HCT116 (cell line): ENCODE data around the gene C1orf141. TPM values are rescaled to one million over a fixed set of nuclear protein-coding genes. Genes with fewer than 3 reads are reported as not detected.

Source experiments
- ATAC-seq: fragments of 200-7000 bp; cut with Tn5 transposase; 2 replicates; pipeline ENCODE4 v1.9.1; 2020; ENCODE audit warnings: mild to moderate bottlenecking, moderate library complexity
- BruUV-seq: library from RNA; stranded (reverse); fragments of 400-500 nt; replicated peaks from 2 replicates; lab custom pipeline; 2021; lab: Mats Ljungman, UMichigan
- CTCF ChIA-PET: fragments of 300-600 bp; sonication (Branson Sonifier 250); formaldehyde crosslinking; loops from one replicate; lab custom pipeline; 2021; ENCODE audit warnings: antibody characterized with exemption; lab: Charles Lee
- POLR2A ChIA-PET: fragments of 300-600, 350-600 bp; sonication (Branson Sonifier 250); formaldehyde crosslinking; loops from one replicate; lab custom pipeline; 2021; ENCODE audit warnings: antibody characterized with exemption; lab: Charles Lee
- RAD21 ChIA-PET, 2 experiments: fragments of 300-600 bp; sonication (Branson Sonifier 250); formaldehyde crosslinking; loops; one replicate each; lab custom pipeline; 2023; ENCODE audit warnings: low total read pairs in 2 of 2; ENCODE audit not compliant: uncharacterized antibody in 2 of 2, unreplicated experiment in 2 of 2, low non-redundant PET in 1 of 2; lab: Charles Lee
- DNase-seq: peaks from one replicate; pipeline ENCODE4 v3.0.0-alpha.2; 2010; ENCODE audit warnings: low read depth, low spot score
- H2AFZ ChIP-seq: fragments of 200-600 bp; shearing (Covaris generic), sonication (generic); 2 replicates; pipeline ENCODE4 v1.6.1; 2017; ENCODE audit warnings: low read depth, mixed run types, mixed read lengths, antibody characterized with exemption, low read length; ENCODE audit not compliant: poor library complexity, severe bottlenecking
- H3K27ac ChIP-seq: 2 replicates; pipeline ENCODE4 v1.5.1; 2012; ENCODE audit warnings: low read depth, low read length
- H3K27me3 ChIP-seq: fragments of 200-600 bp; sonication (generic); 2 replicates; pipeline ENCODE4 v1.6.1; 2016; ENCODE audit warnings: mixed run types, low read length, mixed read lengths; ENCODE audit not compliant: insufficient read depth
- H3K36me3 ChIP-seq, 2 experiments: fragments of 200-500 bp in 1 of 2; fragments of 200-600 bp in 1 of 2; sonication (Bioruptor generic) in 1 of 2; sonication (generic) in 1 of 2; 2 replicates each; pipeline versions ENCODE4 v1.5.1 to v1.6.1; 2014 to 2016; ENCODE audit warnings: low read length in 2 of 2, inconsistent platforms in 1 of 2, mixed read lengths in 1 of 2, mixed run types in 1 of 2; ENCODE audit not compliant: insufficient read depth in 2 of 2, control insufficient read depth in 1 of 2
- H3K4me1 ChIP-seq, 2 experiments: fragments of 200-600 bp in 1 of 2; sonication (generic) in 1 of 2; 2 replicates each; pipeline versions ENCODE4 v1.5.1 to v1.6.1; 2012 to 2017; ENCODE audit warnings: low read length in 2 of 2, inconsistent platforms in 1 of 2, mild to moderate bottlenecking in 1 of 2, mixed read lengths in 1 of 2, mixed run types in 1 of 2, moderate library complexity in 1 of 2; ENCODE audit not compliant: insufficient read depth in 2 of 2, control insufficient read depth in 1 of 2
- H3K4me2 ChIP-seq: fragments of 200-600 bp; sonication (generic); 2 replicates; pipeline ENCODE4 v1.6.1; 2017; ENCODE audit warnings: mixed run types, low read length, mixed read lengths
- H3K4me3 ChIP-seq, 2 experiments: fragments of 200-600 bp in 1 of 2; sonication (generic) in 1 of 2; replicated peaks in 1 of 2; 2 replicates each; pipeline ENCODE4 v1.5.1; 2011 to 2016; ENCODE audit warnings: low read length in 2 of 2, control low read depth in 1 of 2, low read depth in 1 of 2, mild to moderate bottlenecking in 1 of 2, mixed read lengths in 1 of 2, mixed run types in 1 of 2
- H3K79me2 ChIP-seq: fragments of 200-600 bp; sonication (generic); 2 replicates; pipeline ENCODE4 v1.6.1; 2017; ENCODE audit warnings: mild to moderate bottlenecking, mixed run types, low read length, moderate library complexity, mixed read lengths; ENCODE audit not compliant: insufficient read depth
- H3K9ac ChIP-seq: fragments of 200-600 bp; sonication (generic); 2 replicates; pipeline ENCODE4 v1.6.1; 2016; ENCODE audit warnings: low read length, mixed read lengths
- H3K9me2 ChIP-seq: fragments of 200-600 bp; sonication (generic), shearing (Covaris generic); 2 replicates; pipeline ENCODE4 v1.6.1; 2017; ENCODE audit warnings: mixed run types, mild to moderate bottlenecking, moderate library complexity; ENCODE audit not compliant: insufficient read depth
- H3K9me3 ChIP-seq, 2 experiments: fragments of 200-500 bp in 1 of 2; fragments of 200-600 bp in 1 of 2; sonication (Bioruptor generic) in 1 of 2; sonication (generic) in 1 of 2; 2 replicates each; pipeline ENCODE4 v1.6.1; 2014 to 2017; ENCODE audit warnings: low read length in 2 of 2, mixed read lengths in 2 of 2, inconsistent platforms in 1 of 2, low read depth in 1 of 2, mild to moderate bottlenecking in 1 of 2, mixed run types in 1 of 2, moderate library complexity in 1 of 2; ENCODE audit not compliant: control insufficient read depth in 1 of 2, insufficient read depth in 1 of 2
- H4K20me1 ChIP-seq: fragments of 200-600 bp; sonication (generic), shearing (Covaris generic); 2 replicates; pipeline ENCODE4 v1.6.1; 2017; ENCODE audit warnings: mixed run types, mild to moderate bottlenecking, moderate library complexity; ENCODE audit not compliant: insufficient read depth
- CTCF ChIP-seq, 3 experiments: fragments of 200-600 bp in 1 of 3; sonication (generic) in 1 of 3; IDR thresholded peaks in 2 of 3; conservative IDR thresholded peaks in 1 of 3; 2 replicates each; pipeline ENCODE4 v1.5.1; 2012 to 2017; ENCODE audit warnings: low read depth in 2 of 3, low read length in 2 of 3, antibody characterized with exemption in 1 of 3, borderline replicate concordance in 1 of 3, control low read depth in 1 of 3, mild to moderate bottlenecking in 1 of 3, mixed read lengths in 1 of 3, mixed run types in 1 of 3, moderate library complexity in 1 of 3; ENCODE audit not compliant: insufficient read depth in 1 of 3
- ELF1 ChIP-seq: IDR thresholded peaks from 2 replicates; pipeline ENCODE4 v1.6.1; 2012; ENCODE audit warnings: low read depth, borderline replicate concordance
- EZH2 ChIP-seq: fragments of 200-600 bp; sonication (generic); IDR thresholded peaks from 2 replicates; pipeline ENCODE4 v1.6.1; 2017; ENCODE audit warnings: antibody characterized with exemption, mixed run types
- JUND ChIP-seq: IDR thresholded peaks from 2 replicates; pipeline ENCODE4 v1.6.1; 2012
- SRF ChIP-seq: IDR thresholded peaks from 2 replicates; pipeline ENCODE4 v1.6.1; 2012; ENCODE audit warnings: low read depth
- TCF7L2 ChIP-seq: IDR thresholded peaks from 2 replicates; pipeline ENCODE4 v1.7.0; 2011; ENCODE audit warnings: borderline replicate concordance, inconsistent platforms; ENCODE audit not compliant: insufficient read depth, insufficient read length; ENCODE audit errors: extremely low read depth
- intact Hi-C: fragments of 100-400 bp; cut with micrococcal nuclease; formaldehyde crosslinking; loops from 2 replicates; pipeline ENCODE4 v1.10.0; 2022
- total RNA-seq: library from RNA; stranded (reverse); gene quantifications from one replicate; pipeline ENCODE4 v1.2.1, GENCODE V29; 2021; ENCODE audit not compliant: unreplicated experiment

C1orf141 gene
- total RNA-seq, 1 experiment from 2014 or later: not detected

DNA sequence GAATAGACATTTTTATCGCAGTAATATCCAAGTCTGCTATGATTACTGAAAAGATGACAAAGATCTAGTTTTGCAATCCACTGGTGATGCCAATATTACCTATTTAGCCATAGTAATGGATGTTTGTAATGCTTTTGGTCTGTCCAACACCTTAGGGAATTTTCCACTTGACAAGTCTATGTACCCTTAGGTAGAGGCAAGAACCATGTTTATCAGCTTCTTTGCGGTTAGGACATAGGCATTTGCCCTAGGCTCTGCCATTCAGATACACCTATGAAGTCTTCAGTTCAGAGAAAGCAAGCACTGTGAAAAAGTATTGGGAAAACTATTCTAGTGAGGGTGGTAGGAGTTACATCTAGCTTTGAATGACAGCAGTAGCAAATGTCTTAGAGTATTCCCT is 40.6 kb downstream of the C1orf141 start:
- Histone ChIP-seq H3K36me3 (no peaks in the 10 kb centered on the region), H3K79me2 (no peaks in the 10 kb centered on the region), H3K9me2 (no peaks in the 10 kb centered on the region), H3K4me1 (peaks cover 0 to 12% of the 10 kb centered on the region in 2 experiments; a peak in 1 of 4 replicates)
- no peak for DNase-seq
- BruUV-seq: no TSS peak
- POLR2A ChIA-PET: no interaction called here
- no peak for TF ChIP-seq JUND
- TF ChIP-seq, all 23 proteins: peak for 0
- RAD21 ChIA-PET: no interaction called here
- H3K9ac ChIP-seq: no peak overlapping the region
- H4K20me1 ChIP-seq: no peaks in the 10 kb centered on the region
- no peak overlapping the region for H3K27ac ChIP-seq
- no peak overlapping the region for H3K4me3 ChIP-seq
- H2AFZ ChIP-seq: no peak overlapping the region
- no peak overlapping the region for H3K4me2 ChIP-seq
- CTCF ChIA-PET: no interaction called here
- H3K9me3 ChIP-seq: no peaks in the 10 kb centered on the region
- intact Hi-C loops: no loop called here
- no peaks in the 10 kb centered on the region for H3K27me3 ChIP-seq
- no peak for ATAC-seq

DNA sequence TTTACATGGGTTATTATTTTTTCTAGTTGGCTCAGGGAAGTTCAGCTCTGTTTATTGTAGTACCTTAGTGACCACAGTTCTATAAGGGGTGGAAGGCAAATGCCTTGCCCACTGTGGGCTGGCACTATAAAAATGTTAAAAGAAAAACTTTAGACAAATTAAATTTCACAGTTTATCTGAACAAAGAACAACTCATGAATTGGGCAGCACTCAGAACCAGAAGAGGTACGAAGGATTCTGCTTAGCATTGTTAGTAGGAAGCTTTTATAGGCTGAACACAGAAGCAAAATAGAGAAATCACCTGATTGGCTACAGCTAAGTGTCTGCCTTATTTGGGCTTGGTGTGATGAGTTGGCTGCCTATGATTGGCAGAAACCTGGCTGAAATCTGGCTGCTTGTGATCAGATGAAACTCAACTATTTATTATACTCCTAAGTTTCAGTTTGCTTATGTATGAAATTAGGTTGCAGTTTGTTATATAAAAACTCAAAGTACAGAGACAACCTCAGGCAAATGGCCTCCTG is 45.0 kb downstream of the C1orf141 start:
- no peak overlapping the region for H3K4me2 ChIP-seq
- no TSS peak for BruUV-seq
- RAD21 ChIA-PET: no interaction called here
- H3K4me3 ChIP-seq: no peak overlapping the region
- H3K27ac ChIP-seq: no peak overlapping the region
- no peaks in the 10 kb centered on the region for H3K9me2 ChIP-seq
- H3K27me3 ChIP-seq: no peaks in the 10 kb centered on the region
- POLR2A ChIA-PET: no interaction called here
- no peaks in the 10 kb centered on the region for H4K20me1 ChIP-seq
- DNase-seq (no peak), ATAC-seq (no peak)
- no peaks in the 10 kb centered on the region for H3K79me2 ChIP-seq
- no peaks in the 10 kb centered on the region for H3K9me3 ChIP-seq
- no peaks in the 10 kb centered on the region for H3K36me3 ChIP-seq
- no peak overlapping the region for H3K9ac ChIP-seq
- intact Hi-C loops: no loop called here
- H3K4me1 ChIP-seq: no peaks in the 10 kb centered on the region
- CTCF ChIA-PET: no interaction called here
- no peak overlapping the region for H2AFZ ChIP-seq
- TF ChIP-seq SRF: peak; percentile 63; the same call in 1 of the 2 replicates
- no peak for TF ChIP-seq ELF1

DNA sequence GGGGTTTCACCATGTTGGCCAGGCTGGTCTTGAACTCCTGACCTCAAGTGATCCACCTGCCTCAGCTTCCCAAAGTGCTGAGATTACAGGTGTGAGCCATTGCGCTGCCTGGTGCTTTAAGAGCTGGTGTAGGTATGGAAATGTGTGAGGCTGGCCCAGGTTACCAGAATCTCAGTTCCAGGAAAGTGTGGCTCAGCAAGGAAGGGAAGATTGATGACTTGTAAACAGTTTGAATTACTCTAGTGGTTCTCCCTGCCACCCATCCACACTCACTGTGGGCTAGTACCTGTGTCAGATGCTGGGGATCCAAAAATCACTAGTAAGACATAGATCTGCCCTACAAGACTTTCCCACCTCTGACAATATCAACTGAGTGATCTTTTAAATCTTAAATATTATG is 46.3 kb downstream of the C1orf141 start:
- no peaks in the 10 kb centered on the region for H3K9me3 ChIP-seq
- ChIA-PET POLR2A (no interaction called here), CTCF (no interaction called here), RAD21 (no interaction called here)
- no TSS peak for BruUV-seq
- H3K9me2 ChIP-seq: no peaks in the 10 kb centered on the region
- no peaks in the 10 kb centered on the region for H3K27me3 ChIP-seq
- no peak for ATAC-seq
- no peak for TF ChIP-seq JUND
- TF ChIP-seq CTCF (IDR thresholded peaks at IDR 0.05 in 2 of 3, conservative IDR thresholded peaks at IDR 0.05 in 1 of 3; ENCODE audit: borderline replicate concordance in 1 of 3, insufficient read depth in 1 of 3, low read depth in 2 of 3, low read length in 2 of 3): no peak
- TF ChIP-seq EZH2: no peak
- TF ChIP-seq TCF7L2: no peak
- DNase-seq: no peak
- no peaks in the 10 kb centered on the region for H3K79me2 ChIP-seq
- no peaks in the 10 kb centered on the region for H4K20me1 ChIP-seq
- no peaks in the 10 kb centered on the region for H3K4me1 ChIP-seq
- H3K27ac ChIP-seq: no peak overlapping the region
- no peaks in the 10 kb centered on the region for H3K36me3 ChIP-seq
- no peak overlapping the region for H3K4me2 ChIP-seq
- no peak overlapping the region for H3K4me3 ChIP-seq
- intact Hi-C loops: no loop called here
- H2AFZ ChIP-seq: no peak overlapping the region
- no peak overlapping the region for H3K9ac ChIP-seq
